Activated CD4-positive, alpha-beta T cell treated with anti-CD3 and anti-CD28 coated beads, Interleukin-2, Interleukin-6, amounts not matched to agents 100 ng/mL and 50 ng/mL, durations not matched to agents 16 hours and 8 hours (primary cell): ENCODE results near the gene SUGP2.
"Not testable (repeated sequence)": the region's sequence is repeated elsewhere in the genome, so short reads cannot be mapped to it uniquely, and the experiment has no call there.

Experiments
- DNase-seq: peaks from one replicate; pipeline ENCODE4 v3.0.0-alpha.2; 2020

The SUGP2 gene

GRCh38 chr19:19031891-19032290 is 1.4 kb downstream of the SUGP2 start:
- DNase-seq: no peak

GRCh38 chr19:19028526-19028925 is 4.8 kb downstream of the SUGP2 start:
- no peak for DNase-seq

- no peak for DNase-seq
Measured at GRCh38 chr19:19027228-19027627, 6.1 kb downstream of the SUGP2 start.

GRCh38 chr19:19026299-19026971 is 6.9 kb downstream of the SUGP2 start:
- DNase-seq: no peak

- no peak for DNase-seq
Measured at GRCh38 chr19:19025861-19026260, 7.5 kb downstream of the SUGP2 start.

GRCh38 chr19:19023376-19023775 is 9.9 kb downstream of the SUGP2 start:
- not testable (repeated sequence) for DNase-seq

- DNase-seq: no peak
Measured at GRCh38 chr19:19022380-19022961, 10.8 kb downstream of the SUGP2 start.

- no peak for DNase-seq
Measured at GRCh38 chr19:19021115-19021514, 12.2 kb downstream of the SUGP2 start.

- no peak for DNase-seq
Measured at GRCh38 chr19:19010551-19010950, 22.8 kb downstream of the SUGP2 start.

GRCh38 chr19:19009951-19010350 is 23.4 kb downstream of the SUGP2 start:
- no peak for DNase-seq

- DNase-seq: no peak
Measured at GRCh38 chr19:19006213-19006612, 27.1 kb downstream of the SUGP2 start.

GRCh38 chr19:19004144-19004543 is 29.2 kb downstream of the SUGP2 start:
- DNase-seq: no peak

- no peak for DNase-seq
Measured at GRCh38 chr19:18999896-19000620, 33.3 kb downstream of the SUGP2 start.

- DNase-seq: no peak
Measured at GRCh38 chr19:18999016-18999758, 34.1 kb downstream of the SUGP2 start.

- DNase-seq: no peak
Measured at GRCh38 chr19:18998276-18998675, 35.0 kb downstream of the SUGP2 start.

GRCh38 chr19:18996796-18997394 is 36.4 kb downstream of the SUGP2 start:
- DNase-seq: no peak

- DNase-seq: no peak
Measured at GRCh38 chr19:18996351-18996750, 37.0 kb downstream of the SUGP2 start.

GRCh38 chr19:18995804-18996241 is 37.5 kb downstream of the SUGP2 start:
- peak; percentile 40 for DNase-seq

- no peak for DNase-seq
Measured at GRCh38 chr19:18993115-18993514, 40.2 kb downstream of the SUGP2 start.

- no peak for DNase-seq
Measured at GRCh38 chr19:18992696-18993095, 40.6 kb downstream of the SUGP2 start.

- no peak for DNase-seq
Measured at GRCh38 chr19:18991468-18991867, 41.8 kb downstream of the SUGP2 start.

- DNase-seq: no peak
Measured at GRCh38 chr19:18991006-18991405, 42.3 kb downstream of the SUGP2 start.

GRCh38 chr19:18990128-18990708 is 43.1 kb downstream of the SUGP2 start:
- no peak for DNase-seq
